Spleen (tissue), 11 donors: ENCODE results near the gene PACS1. TPM values are rescaled to one million over a fixed set of nuclear protein-coding genes. Genes with fewer than 3 reads are reported as not detected.

Experiments used
- DNase-seq: peaks from one replicate; pipeline ENCODE4 v3.0.0-alpha.2; 2020
- H3K27ac ChIP-seq, 8 donors: fragments of 200-600 bp; sonication (generic) in 7 of 8; 1 replicate in 4 of 8; 2 replicates in 4 of 8; pipeline versions ENCODE4 v1.5.0 to v1.8.0; 2016 to 2021; ENCODE audit warnings: inconsistent platforms in 4 of 8, mild to moderate bottlenecking in 4 of 8, moderate library complexity in 1 of 8
- H3K27me3 ChIP-seq, 7 donors: fragments of 200-600 bp; sonication (generic) in 6 of 7; replicated peaks in 1 of 7; 1 replicate in 4 of 7; 2 replicates in 3 of 7; pipeline versions ENCODE4 v1.5.0 to v1.8.0; 2016 to 2021; ENCODE audit warnings: inconsistent platforms in 3 of 7, mild to moderate bottlenecking in 1 of 7
- H3K36me3 ChIP-seq, 6 donors: fragments of 200-600 bp; sonication (generic) in 5 of 6; 1 replicate in 4 of 6; 2 replicates in 2 of 6; pipeline versions ENCODE4 v1.5.0 to v1.8.0; 2016 to 2021; ENCODE audit warnings: inconsistent platforms in 2 of 6
- H3K4me1 ChIP-seq, 6 donors: fragments of 200-600 bp; sonication (generic) in 5 of 6; 1 replicate in 3 of 6; 2 replicates in 3 of 6; pipeline versions ENCODE4 v1.5.0 to v1.8.0; 2016 to 2021; ENCODE audit warnings: inconsistent platforms in 3 of 6
- H3K4me3 ChIP-seq, 8 donors: fragments of 200-600 bp; sonication (generic) in 7 of 8; 1 replicate in 4 of 8; 2 replicates in 4 of 8; pipeline versions ENCODE4 v1.5.0 to v1.8.0; 2016 to 2021; ENCODE audit warnings: inconsistent platforms in 4 of 8, mild to moderate bottlenecking in 4 of 8, moderate library complexity in 2 of 8
- H3K9me3 ChIP-seq, 8 donors: fragments of 200-600 bp; sonication (generic) in 7 of 8; 1 replicate in 4 of 8; 2 replicates in 4 of 8; pipeline versions ENCODE4 v1.5.0 to v1.8.0; 2016 to 2021; ENCODE audit warnings: inconsistent platforms in 4 of 8
- POLR2A ChIP-seq, 3 donors: fragments of 450-650 bp; IDR thresholded peaks; one replicate each; pipeline ENCODE4 v1.5.1; 2017; ENCODE audit warnings: antibody characterized with exemption in 3 of 3, mild to moderate bottlenecking in 1 of 3
- POLR2AphosphoS5 ChIP-seq, 3 donors: sonication (generic); formaldehyde crosslinking; IDR thresholded peaks; one replicate each; pipeline ENCODE4 v1.5.1; 2017; ENCODE audit warnings: antibody characterized with exemption in 3 of 3
- WGBS, 5 donors: extraction: QIAGEN DNeasy Blood & Tissue Kit in 3 of 5; methylation state at CpG; one replicate each; pipeline versions ENCODE4 v1.1.5 to v1.1.7; 2013 to 2018; 5-methylcytosine and 5-hydroxymethylcytosine counted together
- intact Hi-C: fragments of 100-400 bp; cut with DNase I; formaldehyde crosslinking; loops from one replicate; pipeline ENCODE4 v1.15.0; 2023; ENCODE audit warnings: low total_unique reads
- polyA plus RNA-seq, 3 donors: library from polyadenylated mRNA; stranded (reverse); fragments of 200-250 nt; gene quantifications; one replicate each; pipeline ENCODE4 v1.2.1, GENCODE V29; 2013
- total RNA-seq, 7 donors: library from RNA; depleted of rRNA in 3 of 7; stranded (reverse); fragments of >200 nt in 3 of 7; fragmentation: NEBNext Ultra II Directional in 4 of 7; extraction: Animal tissue kit (Norgen Biotek cat#: 25700) in 4 of 7; gene quantifications; one replicate each; pipeline versions ENCODE4 v1.1.0 to v1.2.1, GENCODE V29; 2016 to 2021
- TF ChIP-seq, protein P1 (sequence below), 11 experiments: fragments of 200-600 bp in 7 of 11; fragments of 450-650 bp in 4 of 11; sonication (generic) in 4 of 11; IDR thresholded peaks in 8 of 11; conservative IDR thresholded peaks in 3 of 11; 1 replicate in 7 of 11; 2 replicates in 4 of 11; pipeline versions ENCODE4 v1.4.0 to v1.8.0; 2016 to 2021; ENCODE audit warnings: antibody characterized with exemption in 11 of 11, inconsistent platforms in 4 of 11, mild to moderate bottlenecking in 1 of 11
- donor health status: healthy with polysubstance abuse.
- donor health status: DM: no; HTN: no; CAD: no; lungs with moderate emphysema.
- donor health status: DM: no; HTN: no; CAD: no.
- donor health status: Bipolar disorder and iron deficiency.
- donor health status: healthy.
- donor health status: DM: no; HTN: no; CAD: no.
- donor health status: DM: yes; HTN: yes; CAD: no.

The PACS1 gene
- total and polyA plus RNA-seq, 10 donors = 20.6 to 126 (median 98.8) TPM

DNA sequence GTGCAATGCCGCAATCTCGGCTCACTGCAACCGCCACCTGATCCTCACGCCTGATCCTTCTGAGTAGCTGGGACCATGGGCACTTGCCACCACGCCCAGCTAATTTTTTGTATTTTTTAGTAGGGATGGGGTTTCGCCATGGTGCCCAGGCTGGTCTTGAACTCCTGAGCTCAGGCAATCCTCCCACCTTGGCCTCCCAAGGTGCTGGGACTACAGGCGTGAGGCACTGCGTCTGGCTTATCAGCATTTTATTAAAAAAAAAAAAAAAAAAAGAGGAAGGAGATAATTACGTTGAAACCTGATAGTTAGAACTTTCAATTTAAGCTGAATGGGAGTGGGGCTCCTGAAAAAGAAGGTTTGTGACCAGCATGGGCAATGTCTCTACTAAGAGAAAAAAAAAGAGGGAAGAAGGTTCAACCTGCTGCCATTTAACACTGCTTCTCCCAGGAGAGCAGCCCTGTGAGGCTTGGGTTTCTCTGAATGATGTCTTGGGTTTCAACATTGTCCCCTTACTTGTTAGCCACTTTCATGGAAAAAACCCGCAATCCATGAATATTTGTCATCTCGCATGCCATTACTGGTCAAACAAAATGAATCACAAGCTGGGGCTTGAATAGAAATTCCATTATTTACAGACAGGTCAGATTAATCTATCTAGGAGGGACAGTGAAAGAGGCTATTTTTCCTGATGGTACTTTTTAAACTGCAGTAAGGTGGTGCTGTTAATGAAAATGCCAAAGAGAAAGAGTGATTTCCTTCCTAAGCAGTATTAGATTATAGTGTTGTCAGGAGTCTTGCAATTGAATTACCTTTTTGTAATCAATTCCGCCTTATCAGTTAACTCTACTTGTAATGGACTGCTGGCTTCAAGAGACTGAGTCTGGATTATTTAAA, 72.5 kb downstream of the PACS1 start:
- WGBS, 5 donors = 78 to 86% (median 81%) methylated on average over 12 of the region's 12 CpGs
- no peak overlapping the region for H3K27ac ChIP-seq

DNA sequence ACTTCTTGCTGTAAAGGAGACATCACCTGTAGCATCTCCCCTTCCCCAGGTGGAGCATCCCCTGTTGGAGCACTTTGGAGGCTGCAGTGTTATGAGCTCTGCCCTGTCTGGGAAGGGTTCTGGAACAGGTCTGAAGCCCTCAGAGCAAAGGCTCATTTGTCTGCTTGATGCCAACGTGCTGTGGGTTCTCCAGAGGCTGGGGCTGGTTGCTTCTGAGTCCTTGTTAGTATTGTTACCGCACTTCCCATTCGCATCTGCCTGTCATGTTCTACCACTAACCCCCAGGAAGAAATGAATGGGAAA, 73.1 kb downstream of the PACS1 start:
- Histone ChIP-seq H3K36me3 (no peaks in the 10 kb centered on the region), H3K27me3 (no peaks in the 10 kb centered on the region), H3K9me3 (no peaks in the 10 kb centered on the region), H3K4me1 (peaks cover 8 to 78% (median 19%) of the 10 kb centered on the region in 6 donors), H3K27ac (no peak overlapping the region), H3K4me3 (no peak overlapping the region)
- TF ChIP-seq POLR2A (IDR thresholded peaks at IDR 0.05) (no peak), POLR2AphosphoS5 (IDR thresholded peaks at IDR 0.05) (no peak)
- TF ChIP-seq, protein P1, sequence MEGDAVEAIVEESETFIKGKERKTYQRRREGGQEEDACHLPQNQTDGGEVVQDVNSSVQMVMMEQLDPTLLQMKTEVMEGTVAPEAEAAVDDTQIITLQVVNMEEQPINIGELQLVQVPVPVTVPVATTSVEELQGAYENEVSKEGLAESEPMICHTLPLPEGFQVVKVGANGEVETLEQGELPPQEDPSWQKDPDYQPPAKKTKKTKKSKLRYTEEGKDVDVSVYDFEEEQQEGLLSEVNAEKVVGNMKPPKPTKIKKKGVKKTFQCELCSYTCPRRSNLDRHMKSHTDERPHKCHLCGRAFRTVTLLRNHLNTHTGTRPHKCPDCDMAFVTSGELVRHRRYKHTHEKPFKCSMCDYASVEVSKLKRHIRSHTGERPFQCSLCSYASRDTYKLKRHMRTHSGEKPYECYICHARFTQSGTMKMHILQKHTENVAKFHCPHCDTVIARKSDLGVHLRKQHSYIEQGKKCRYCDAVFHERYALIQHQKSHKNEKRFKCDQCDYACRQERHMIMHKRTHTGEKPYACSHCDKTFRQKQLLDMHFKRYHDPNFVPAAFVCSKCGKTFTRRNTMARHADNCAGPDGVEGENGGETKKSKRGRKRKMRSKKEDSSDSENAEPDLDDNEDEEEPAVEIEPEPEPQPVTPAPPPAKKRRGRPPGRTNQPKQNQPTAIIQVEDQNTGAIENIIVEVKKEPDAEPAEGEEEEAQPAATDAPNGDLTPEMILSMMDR (IDR thresholded peaks at IDR 0.05 in 8 of 11, conservative IDR thresholded peaks at IDR 0.05 in 3 of 11) = no peak
- intact Hi-C loops = no loop called here
- WGBS, 5 donors = 95 to 100% (median 97%) methylated on average over 3 of the region's 3 CpGs
- no peak for DNase-seq

More for the DNA sequence above, 72.5 kb downstream of the PACS1 start:
- TF ChIP-seq POLR2AphosphoS5 (IDR thresholded peaks at IDR 0.05) = no peak
- no peak for TF ChIP-seq POLR2A (IDR thresholded peaks at IDR 0.05)
- TF ChIP-seq, protein P1 (IDR thresholded peaks at IDR 0.05 in 8 of 11, conservative IDR thresholded peaks at IDR 0.05 in 3 of 11) = no peak
- intact Hi-C loops = no loop called here
- Histone ChIP-seq H3K9me3 (no peaks in the 10 kb centered on the region), H3K36me3 (no peaks in the 10 kb centered on the region), H3K4me1 (peaks cover 14 to 84% (median 25%) of the 10 kb centered on the region in 6 donors), H3K27me3 (no peaks in the 10 kb centered on the region), H3K4me3 (no peak overlapping the region)
- no peak for DNase-seq

DNA sequence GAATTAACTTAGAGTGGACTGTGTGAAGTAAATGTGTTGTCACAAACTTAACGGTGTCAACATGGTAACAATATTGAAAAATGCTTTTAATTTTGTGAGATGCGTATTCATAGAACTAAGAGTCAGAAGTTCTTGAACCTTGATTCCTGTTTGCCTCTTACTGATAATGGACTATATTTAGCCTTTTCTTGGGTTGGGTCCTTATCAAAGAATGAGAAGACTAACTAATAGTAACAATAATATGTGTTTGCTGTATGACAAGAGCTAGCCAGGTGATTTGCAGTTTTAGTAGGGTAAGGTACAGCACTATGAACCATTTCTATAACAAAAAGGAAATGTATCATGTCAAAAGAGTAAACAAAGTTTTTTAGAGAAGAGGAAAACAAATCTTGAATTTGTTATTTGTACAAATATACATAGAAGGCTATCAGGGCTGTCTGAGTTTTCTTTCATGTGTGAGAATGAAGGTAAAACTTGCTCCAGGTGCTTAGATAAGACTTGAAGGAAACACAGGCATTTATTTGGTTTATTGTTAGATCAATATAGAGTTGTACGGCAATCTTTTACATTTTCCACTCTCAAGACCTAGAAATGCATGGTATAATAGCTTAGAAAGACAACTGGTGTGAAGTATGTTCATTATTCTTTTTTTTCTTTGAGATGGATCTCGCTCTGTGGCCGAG, 74.1 kb downstream of the PACS1 start:
- peaks cover 7 to 69% (median 13%) of the 10 kb centered on the region in 6 donors for H3K4me1 ChIP-seq
- no peak for DNase-seq
- no peaks in the 10 kb centered on the region for H3K9me3 ChIP-seq
- no peaks in the 10 kb centered on the region for H3K27me3 ChIP-seq
- TF ChIP-seq, protein P1 (IDR thresholded peaks at IDR 0.05 in 8 of 11, conservative IDR thresholded peaks at IDR 0.05 in 3 of 11) = no peak
- TF ChIP-seq POLR2A (IDR thresholded peaks at IDR 0.05) (no peak), POLR2AphosphoS5 (IDR thresholded peaks at IDR 0.05) (no peak)
- no peaks in the 10 kb centered on the region for H3K36me3 ChIP-seq
- H3K27ac ChIP-seq = no peak overlapping the region
- intact Hi-C loops = no loop called here
- WGBS, 5 donors = 90 to 95% (median 94%) methylated on average over 5 of the region's 5 CpGs
- no peak overlapping the region for H3K4me3 ChIP-seq

DNA sequence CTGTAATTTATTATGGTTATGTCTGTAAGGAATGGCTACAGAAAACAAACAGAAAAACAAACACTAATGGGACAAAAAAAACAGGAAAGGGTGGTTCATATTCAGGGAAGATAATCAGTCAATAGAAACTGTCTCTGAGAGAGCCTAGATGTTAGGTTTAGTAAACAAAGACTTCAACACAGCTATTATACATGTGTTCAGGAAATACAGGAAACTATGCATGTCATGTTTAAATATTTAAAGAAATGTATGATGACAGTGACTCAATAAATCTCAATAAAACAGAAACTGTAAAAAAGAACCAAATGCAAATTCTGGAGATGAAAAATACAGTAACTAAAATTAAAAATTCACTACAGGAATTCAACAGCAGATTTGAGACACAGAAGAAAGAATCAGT, 76.0 kb downstream of the PACS1 start:
- Histone ChIP-seq H3K36me3 (no peaks in the 10 kb centered on the region), H3K9me3 (no peaks in the 10 kb centered on the region), H3K4me3 (no peak overlapping the region), H3K27ac (no peak overlapping the region), H3K4me1 (peaks cover 7 to 71% (median 23%) of the 10 kb centered on the region in 6 donors), H3K27me3 (no peaks in the 10 kb centered on the region)
- TF ChIP-seq POLR2A (IDR thresholded peaks at IDR 0.05) (no peak), POLR2AphosphoS5 (IDR thresholded peaks at IDR 0.05) (no peak)
- TF ChIP-seq, protein P1 (IDR thresholded peaks at IDR 0.05 in 8 of 11, conservative IDR thresholded peaks at IDR 0.05 in 3 of 11) = no peak
- intact Hi-C loops = no loop called here
- DNase-seq = no peak
